ENCODE results near the gene PPP1R16B.

- TF ChIP-seq NFRKB (IDR thresholded peaks at IDR 0.05) (no peak), BHLHE40 (IDR thresholded peaks at IDR 0.05; ENCODE audit: borderline replicate concordance) (no peak), SP1 (IDR thresholded peaks at IDR 0.05) (no peak), ZNF384 (IDR thresholded peaks at IDR 0.05) (no peak), TARDBP (IDR thresholded peaks at IDR 0.05) (no peak), ARNT (IDR thresholded peaks at IDR 0.05) (no peak), ELF4 (IDR thresholded peaks at IDR 0.05) (no peak), FOXM1 (IDR thresholded peaks at IDR 0.05; ENCODE audit: borderline replicate concordance) (no peak), FOXK2 (IDR thresholded peaks at IDR 0.05) (no peak), CTBP1 (IDR thresholded peaks at IDR 0.05; ENCODE audit: borderline replicate concordance) (no peak)
Measured at GRCh38 chr20:38769376-38770295, 35.9 kb upstream of the PPP1R16B start.
